Measurements from ENCODE around the gene FSTL4.

DNA sequence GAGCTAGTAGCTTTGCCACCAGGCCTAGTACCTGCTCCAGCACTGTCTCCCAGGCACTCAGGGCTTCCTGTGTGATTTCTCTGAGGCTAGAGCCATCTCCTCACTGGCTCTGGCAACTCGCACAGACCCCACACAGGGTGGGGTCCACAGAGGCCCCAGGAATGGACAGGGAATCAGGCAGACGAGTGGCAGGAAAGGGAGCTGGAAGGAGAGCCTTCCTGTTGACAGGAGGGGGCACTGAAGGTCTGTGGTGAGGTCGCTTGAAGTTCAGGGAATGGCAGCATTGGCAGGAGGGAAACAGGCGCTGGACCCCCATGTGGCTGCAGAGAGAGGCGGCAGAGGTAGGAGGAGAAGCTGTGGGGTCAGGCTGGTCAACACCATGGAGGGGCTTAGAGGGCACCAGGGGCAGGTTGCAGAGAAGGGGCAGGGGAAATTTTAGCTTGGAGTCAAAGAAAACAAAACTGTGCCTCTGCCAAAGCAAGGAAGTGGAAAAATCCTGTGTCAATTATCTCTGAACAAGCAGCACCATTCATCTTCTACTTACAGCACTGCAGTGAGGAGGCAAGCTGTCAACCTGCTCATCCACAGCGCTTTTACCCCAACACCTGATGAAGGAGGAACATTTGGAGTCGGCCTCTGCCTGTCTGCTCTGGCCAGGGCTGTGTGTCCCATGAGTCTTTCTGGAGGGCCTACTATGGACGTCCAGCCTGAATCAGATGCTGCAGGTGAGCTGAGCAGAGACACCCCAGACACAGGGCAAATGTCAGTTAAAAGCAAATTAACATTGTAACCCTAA, 270.2 kb downstream of the FSTL4 start:
- TF ChIP-seq, protein P1, sequence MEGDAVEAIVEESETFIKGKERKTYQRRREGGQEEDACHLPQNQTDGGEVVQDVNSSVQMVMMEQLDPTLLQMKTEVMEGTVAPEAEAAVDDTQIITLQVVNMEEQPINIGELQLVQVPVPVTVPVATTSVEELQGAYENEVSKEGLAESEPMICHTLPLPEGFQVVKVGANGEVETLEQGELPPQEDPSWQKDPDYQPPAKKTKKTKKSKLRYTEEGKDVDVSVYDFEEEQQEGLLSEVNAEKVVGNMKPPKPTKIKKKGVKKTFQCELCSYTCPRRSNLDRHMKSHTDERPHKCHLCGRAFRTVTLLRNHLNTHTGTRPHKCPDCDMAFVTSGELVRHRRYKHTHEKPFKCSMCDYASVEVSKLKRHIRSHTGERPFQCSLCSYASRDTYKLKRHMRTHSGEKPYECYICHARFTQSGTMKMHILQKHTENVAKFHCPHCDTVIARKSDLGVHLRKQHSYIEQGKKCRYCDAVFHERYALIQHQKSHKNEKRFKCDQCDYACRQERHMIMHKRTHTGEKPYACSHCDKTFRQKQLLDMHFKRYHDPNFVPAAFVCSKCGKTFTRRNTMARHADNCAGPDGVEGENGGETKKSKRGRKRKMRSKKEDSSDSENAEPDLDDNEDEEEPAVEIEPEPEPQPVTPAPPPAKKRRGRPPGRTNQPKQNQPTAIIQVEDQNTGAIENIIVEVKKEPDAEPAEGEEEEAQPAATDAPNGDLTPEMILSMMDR (IDR thresholded peaks at IDR 0.05; ENCODE audit: poor library complexity), result no peak
- TF ChIP-seq EZH2 (IDR thresholded peaks at IDR 0.05; ENCODE audit: borderline replicate concordance), result no peak
